Mammary epithelial cell (primary cell): ENCODE results near the gene SHKBP1.

Experiments
- EZH2 ChIP-seq: IDR thresholded peaks from 2 replicates; pipeline ENCODE4 v1.6.1; 2012; ENCODE audit warnings: low read length, inconsistent platforms, borderline replicate concordance
- TF ChIP-seq, protein P1 (sequence below), 2 donors: IDR thresholded peaks in 1 of 2; conservative IDR thresholded peaks in 1 of 2; 2 replicates each; pipeline ENCODE4 v1.5.1; 2011 to 2012; ENCODE audit warnings: inconsistent platforms in 2 of 2, low read length in 2 of 2, mild to moderate bottlenecking in 2 of 2, control low read depth in 1 of 2, low read depth in 1 of 2; ENCODE audit not compliant: insufficient read depth in 1 of 2; ENCODE audit errors: extremely low read depth in 1 of 2

DNA sequence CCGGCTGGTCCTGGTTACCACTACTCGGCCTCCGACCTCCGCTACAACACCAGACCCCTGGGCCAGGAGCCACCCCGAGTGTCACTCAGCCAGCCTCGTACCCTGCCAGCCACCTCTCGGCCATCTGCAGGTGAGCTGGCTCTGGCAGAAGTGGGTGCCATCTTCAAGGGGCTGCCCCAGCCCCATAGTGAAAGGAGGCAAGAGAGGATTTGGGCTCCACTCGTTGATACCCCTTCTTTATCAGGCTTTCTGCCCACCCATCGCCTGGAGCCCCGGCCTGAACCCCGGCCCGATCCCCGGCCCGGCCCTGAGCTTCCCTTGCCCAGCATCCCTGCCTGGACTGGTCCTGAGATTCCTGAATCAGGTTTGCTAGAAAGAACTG lies 31.6 kb downstream of the SHKBP1 start:
- TF ChIP-seq, protein P1, sequence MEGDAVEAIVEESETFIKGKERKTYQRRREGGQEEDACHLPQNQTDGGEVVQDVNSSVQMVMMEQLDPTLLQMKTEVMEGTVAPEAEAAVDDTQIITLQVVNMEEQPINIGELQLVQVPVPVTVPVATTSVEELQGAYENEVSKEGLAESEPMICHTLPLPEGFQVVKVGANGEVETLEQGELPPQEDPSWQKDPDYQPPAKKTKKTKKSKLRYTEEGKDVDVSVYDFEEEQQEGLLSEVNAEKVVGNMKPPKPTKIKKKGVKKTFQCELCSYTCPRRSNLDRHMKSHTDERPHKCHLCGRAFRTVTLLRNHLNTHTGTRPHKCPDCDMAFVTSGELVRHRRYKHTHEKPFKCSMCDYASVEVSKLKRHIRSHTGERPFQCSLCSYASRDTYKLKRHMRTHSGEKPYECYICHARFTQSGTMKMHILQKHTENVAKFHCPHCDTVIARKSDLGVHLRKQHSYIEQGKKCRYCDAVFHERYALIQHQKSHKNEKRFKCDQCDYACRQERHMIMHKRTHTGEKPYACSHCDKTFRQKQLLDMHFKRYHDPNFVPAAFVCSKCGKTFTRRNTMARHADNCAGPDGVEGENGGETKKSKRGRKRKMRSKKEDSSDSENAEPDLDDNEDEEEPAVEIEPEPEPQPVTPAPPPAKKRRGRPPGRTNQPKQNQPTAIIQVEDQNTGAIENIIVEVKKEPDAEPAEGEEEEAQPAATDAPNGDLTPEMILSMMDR (conservative IDR thresholded peaks at IDR 0.05 in 1 of 2, IDR thresholded peaks at IDR 0.05 in 1 of 2; ENCODE audit: extremely low read depth in 1 of 2, insufficient read depth in 1 of 2, low read depth in 1 of 2, low read length in 2 of 2), result no peak
- no peak for TF ChIP-seq EZH2
